Lower lobe of right lung (tissue), 2 donors: Measurements from ENCODE around the gene HACL1. TPM values are rescaled to one million over a fixed set of nuclear protein-coding genes. Genes with fewer than 3 reads are reported as not detected.

ENCODE experiments used
- ATAC-seq, 2 donors: fragments of 200-7000 bp; cut with Tn5 transposase; one replicate each; pipeline ENCODE4 v1.9.1; 2020 to 2022; ENCODE audit warnings: mild to moderate bottlenecking in 2 of 2, moderate library complexity in 2 of 2
- DNase-seq: peaks from one replicate; pipeline ENCODE4 v3.0.0-alpha.2; 2020
- H3K27ac ChIP-seq: fragments of 200-600 bp; one replicate; pipeline ENCODE4 v1.8.0; 2022
- H3K27me3 ChIP-seq: fragments of 200-600 bp; one replicate; pipeline ENCODE4 v1.8.0; 2022; ENCODE audit warnings: low read depth
- H3K36me3 ChIP-seq: fragments of 200-600 bp; one replicate; pipeline ENCODE4 v1.8.0; 2022; ENCODE audit warnings: mild to moderate bottlenecking
- H3K4me1 ChIP-seq: fragments of 200-600 bp; one replicate; pipeline ENCODE4 v1.8.0; 2022
- H3K4me3 ChIP-seq: fragments of 200-600 bp; one replicate; pipeline ENCODE4 v1.8.0; 2022; ENCODE audit warnings: mild to moderate bottlenecking
- H3K9me3 ChIP-seq: fragments of 200-600 bp; one replicate; pipeline ENCODE4 v1.8.0; 2022
- CTCF ChIP-seq: fragments of 200-600 bp; IDR thresholded peaks from one replicate; pipeline ENCODE4 v1.8.0; 2022; ENCODE audit warnings: antibody characterized with exemption, mild to moderate bottlenecking
- intact Hi-C: fragments of 100-400 bp; cut with DNase I; formaldehyde crosslinking; loops from one replicate; pipeline ENCODE4 v1.11.0; 2022
- total RNA-seq: library from RNA; stranded (reverse); fragmentation: NEBNext Ultra II Directional; extraction: Animal tissue kit (Norgen Biotek cat#: 25700); gene quantifications from one replicate; pipeline ENCODE4 v1.2.1, GENCODE V29; 2021
- donor health status: DM: no; HTN: yes; CAD: no; lungs with severe emphysema.

The HACL1 gene
- total RNA-seq, 1 donor from 2014 or later, result 21.2 TPM

GRCh38 chr3:15556512-15556911 is 44.9 kb downstream of the HACL1 start:
- intact Hi-C loops, result no loop called here
- DNase-seq, result no peak
- H3K4me1 ChIP-seq, result peaks cover 10% of the 10 kb centered on the region
- ATAC-seq, result peak; percentile 78
- TF ChIP-seq CTCF, result no peak
- no peaks in the 10 kb centered on the region for H3K27me3 ChIP-seq
- peak overlapping the region; percentile 51 for H3K27ac ChIP-seq
- H3K4me3 ChIP-seq, result no peak overlapping the region
- H3K36me3 ChIP-seq, result peaks cover 20% of the 10 kb centered on the region
- no peaks in the 10 kb centered on the region for H3K9me3 ChIP-seq

DNA sequence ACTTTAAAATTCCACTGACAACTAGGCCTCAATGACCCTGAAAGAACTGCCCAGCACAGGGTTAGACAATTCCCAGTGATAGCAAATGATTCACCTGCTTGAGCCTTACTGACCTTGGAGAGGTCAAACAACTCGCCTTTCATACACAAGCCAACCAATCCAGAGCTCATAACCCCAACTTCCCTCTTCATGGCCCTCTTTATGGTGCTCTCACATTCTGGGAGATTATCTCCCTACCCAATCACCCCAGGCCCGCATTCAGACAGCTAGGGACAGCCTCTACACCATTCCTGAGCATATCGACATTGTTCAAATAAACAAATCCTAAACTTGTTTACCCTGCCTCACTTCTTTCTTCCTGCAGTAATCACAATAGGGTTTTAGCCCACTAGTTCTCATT is 47.6 kb downstream of the HACL1 start:
- no peak for ATAC-seq
- TF ChIP-seq CTCF, result no peak
- no peak for DNase-seq
- Histone ChIP-seq H3K9me3 (no peaks in the 10 kb centered on the region), H3K4me3 (no peak overlapping the region), H3K4me1 (peaks cover 10% of the 10 kb centered on the region), H3K27me3 (no peaks in the 10 kb centered on the region), H3K27ac (no peak overlapping the region), H3K36me3 (no peaks in the 10 kb centered on the region)
- intact Hi-C loops, result no loop called here

DNA sequence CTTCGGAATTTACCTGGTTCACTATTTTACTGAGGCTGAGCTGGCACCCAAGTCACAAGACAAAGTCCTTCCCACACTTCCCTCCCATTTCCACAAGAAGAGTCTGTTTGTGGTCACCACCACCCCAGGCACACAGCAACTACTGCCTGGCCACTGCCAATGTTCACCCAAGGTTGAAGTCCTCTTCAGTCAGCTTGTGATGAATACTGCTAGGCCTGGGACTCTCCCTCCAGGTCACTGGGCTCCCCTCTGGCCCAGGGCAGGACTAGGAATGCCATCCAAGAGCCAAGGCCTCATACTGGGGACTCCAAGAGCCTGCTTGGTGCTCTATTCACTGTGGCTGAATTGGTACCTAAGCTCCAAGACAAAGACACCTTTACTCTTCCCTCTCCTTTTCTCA is 49.5 kb downstream of the HACL1 start:
- Histone ChIP-seq H3K4me1 (peaks cover 4% of the 10 kb centered on the region), H3K9me3 (no peaks in the 10 kb centered on the region), H3K27ac (no peak overlapping the region), H3K4me3 (no peak overlapping the region), H3K36me3 (no peaks in the 10 kb centered on the region), H3K27me3 (no peaks in the 10 kb centered on the region)
- intact Hi-C loops, result no loop called here
- no peak for ATAC-seq
- no peak for DNase-seq
- no peak for TF ChIP-seq CTCF

GRCh38 chr3:15549846-15550245 is 51.5 kb downstream of the HACL1 start:
- intact Hi-C loops, result no loop called here
- Histone ChIP-seq H3K27ac (no peak overlapping the region), H3K36me3 (no peaks in the 10 kb centered on the region), H3K4me1 (no peaks in the 10 kb centered on the region), H3K4me3 (no peak overlapping the region), H3K9me3 (no peaks in the 10 kb centered on the region), H3K27me3 (no peaks in the 10 kb centered on the region)
- ATAC-seq, result no peak
- no peak for TF ChIP-seq CTCF
- DNase-seq, result no peak

- no peak overlapping the region for H3K27ac ChIP-seq
- intact Hi-C loops, result no loop called here
- TF ChIP-seq CTCF, result no peak
- H3K4me1 ChIP-seq, result no peaks in the 10 kb centered on the region
- no peaks in the 10 kb centered on the region for H3K36me3 ChIP-seq
- H3K9me3 ChIP-seq, result no peaks in the 10 kb centered on the region
- no peak for DNase-seq
- H3K4me3 ChIP-seq, result no peak overlapping the region
- no peak for ATAC-seq
- no peaks in the 10 kb centered on the region for H3K27me3 ChIP-seq
Observed at GRCh38 chr3:15542614-15543013, 58.8 kb downstream of the HACL1 start.

DNA sequence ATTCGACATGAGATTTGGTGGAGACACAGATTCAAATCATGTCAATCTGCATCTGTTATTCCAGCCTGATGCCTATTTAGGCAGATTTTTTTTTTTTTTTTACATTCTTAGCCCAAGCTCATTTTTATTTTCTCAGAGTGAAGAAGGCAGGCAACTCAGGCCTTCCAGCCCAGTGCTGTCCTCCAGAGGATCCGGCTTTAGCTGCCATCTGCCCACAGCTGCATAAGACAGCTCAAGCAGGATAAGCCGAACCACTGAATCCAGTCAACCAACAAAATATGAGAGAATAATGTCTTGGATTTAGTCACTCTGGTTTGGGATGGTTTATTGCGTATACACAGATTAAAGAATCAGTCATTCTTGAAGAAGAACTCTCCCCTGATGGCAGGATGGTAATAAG is 60.0 kb downstream of the HACL1 start:
- no peaks in the 10 kb centered on the region for H3K36me3 ChIP-seq
- DNase-seq (no peak), ATAC-seq (no peak)
- H3K27ac ChIP-seq, result no peak overlapping the region
- no peak for TF ChIP-seq CTCF
- intact Hi-C loops, result no loop called here
- H3K27me3 ChIP-seq, result no peaks in the 10 kb centered on the region
- H3K4me1 ChIP-seq, result no peaks in the 10 kb centered on the region
- H3K9me3 ChIP-seq, result no peaks in the 10 kb centered on the region
- H3K4me3 ChIP-seq, result no peak overlapping the region
